ENCODE data around the gene IGSF21. TPM values are rescaled to one million over a fixed set of nuclear protein-coding genes. Genes with fewer than 3 reads are reported as not detected.

The IGSF21 gene
- total and polyA plus RNA-seq, 2 of the 8 experiments (the other 6 are each of a cell fraction or from before 2014, with no cell fraction given), result 22.5 to 28.5 TPM

- ChIA-PET POLR2A (ENCODE audit: partially characterized antibody) (no interaction called here), CTCF (ENCODE audit: partially characterized antibody) (interaction anchor here (0.7 to 3.0 kb wide), 5 partner anchors 8 to 335 kb away, joined by 3 to 16 read pairs (median 5); no protein-coding TSS in a partner anchor)
- Histone ChIP-seq H2AFZ (ENCODE audit: low read length) (no peak overlapping the region), H4K91ac (replicated peaks; ENCODE audit: insufficient read length, low read length) (no peak overlapping the region), H4K5ac (ENCODE audit: insufficient read length, low read depth, low read length) (no peak overlapping the region), H3K9me3 (ENCODE audit: insufficient read depth in 2 of 2, low read depth in 1 of 2, low read length in 1 of 2) (no peaks in the 10 kb centered on the region), H3K4ac (replicated peaks; ENCODE audit: insufficient read length, low read depth, low read length) (no peak overlapping the region), H3K4me1 (replicated peaks in 1 of 4; ENCODE audit: control insufficient read depth in 3 of 4, insufficient read depth in 4 of 4, low read length in 3 of 4) (peaks cover 3 to 12% (median 5%) of the 10 kb centered on the region in 4 experiments), H2BK120ac (replicated peaks; ENCODE audit: low read depth, low read length) (no peak overlapping the region), H3K79me2 (ENCODE audit: control insufficient read depth in 1 of 2, insufficient read depth in 2 of 2, low read length in 2 of 2) (no peaks in the 10 kb centered on the region), H3K23me2 (ENCODE audit: low read depth, low read length) (peaks cover 2% of the 10 kb centered on the region; the same call in 1 of the 2 replicates), H3K27me3 (replicated peaks in 1 of 4; ENCODE audit: control insufficient read depth in 3 of 4, extremely low read depth in 1 of 4, insufficient read depth in 3 of 4, low read length in 3 of 4) (peaks cover 0 to 3% (median 0%) of the 10 kb centered on the region in 4 experiments; a peak in 2 of 7 replicates), H3K36me3 (ENCODE audit: control insufficient read depth in 2 of 4, insufficient read depth in 4 of 4, low read length in 3 of 4) (no peaks in the 10 kb centered on the region), H2BK5ac (ENCODE audit: low read depth, low read length) (no peak overlapping the region), H3K18ac (ENCODE audit: extremely low read depth, low read length) (no peak overlapping the region), H4K8ac (ENCODE audit: extremely low read depth, insufficient read depth, low read length) (no peak overlapping the region), H3K9ac (replicated peaks in 1 of 4; ENCODE audit: extremely low read depth in 1 of 4, low read depth in 3 of 4, low read length in 3 of 4) (no peak overlapping the region), H3K4me3 (ENCODE audit: extremely low read depth in 1 of 4, insufficient read depth in 2 of 4, low read depth in 3 of 4, low read length in 4 of 4) (no peak overlapping the region), H3K4me2 (ENCODE audit: insufficient read depth in 1 of 2, low read depth in 2 of 2, low read length in 2 of 2) (no peak overlapping the region), H2BK12ac (ENCODE audit: low read depth, low read length) (no peak overlapping the region), H3K27ac (ENCODE audit: low read depth, low read length) (no peak overlapping the region), H4K20me1 (replicated peaks in 1 of 2; ENCODE audit: control insufficient read depth in 1 of 2, insufficient read depth in 2 of 2, low read length in 2 of 2) (peaks cover 0 to 4% of the 10 kb centered on the region in 2 experiments), H3K14ac (ENCODE audit: insufficient read length) (no peak overlapping the region), H2AK5ac (ENCODE audit: low read depth, low read length) (no peak overlapping the region), H2BK20ac (ENCODE audit: low read length) (no peak overlapping the region), H3K79me1 (ENCODE audit: low read depth, low read length) (no peaks in the 10 kb centered on the region), H3K23ac (ENCODE audit: insufficient read length) (no peak overlapping the region), H2BK15ac (ENCODE audit: low read length) (no peak overlapping the region), H3K56ac (replicated peaks; ENCODE audit: insufficient read length, low read depth, low read length) (no peak overlapping the region)
- DNase-seq (ENCODE audit: low read depth in 1 of 2, low spot score in 2 of 2) (no peak), FAIRE-seq (no peak)
- WGBS, 2 experiments (ENCODE audit: extremely low coverage in 1 of 2, insufficient coverage in 1 of 2, insufficient read length in 1 of 2, insufficient replicate concordance in 2 of 2, low coverage in 1 of 2, low lambda C conversion rate in 2 of 2, missing lambda C conversion rate in 1 of 2), result 86% methylated on average over 3 of the region's 3 CpGs; no CpG with 5 or more reads in 1 of the 2 experiments
- TF ChIP-seq CTCF (IDR thresholded peaks at IDR 0.05; ENCODE audit: control extremely low read depth in 1 of 3, insufficient read depth in 1 of 3, low read depth in 1 of 3, low read length in 3 of 3) (no peak), ASH2L (IDR thresholded peaks at IDR 0.05; ENCODE audit: low read length) (no peak), SIRT6 (IDR thresholded peaks at IDR 0.05; ENCODE audit: low read length) (no peak), SUZ12 (IDR thresholded peaks at IDR 0.05; ENCODE audit: low read length) (no peak), ATF3 (IDR thresholded peaks at IDR 0.05; ENCODE audit: insufficient read depth, low read depth, low read length) (no peak), CHD1 (IDR thresholded peaks at IDR 0.05; ENCODE audit: low read depth, low read length) (no peak), RAD21 (IDR thresholded peaks at IDR 0.05 in 1 of 2, conservative IDR thresholded peaks at IDR 0.05 in 1 of 2; ENCODE audit: low read depth in 2 of 2, low read length in 2 of 2) (no peak), POU5F1 (IDR thresholded peaks at IDR 0.05; ENCODE audit: low read depth, low read length) (no peak), BCL11A (IDR thresholded peaks at IDR 0.05; ENCODE audit: low read depth in 2 of 2, low read length in 2 of 2) (no peak), SP1 (IDR thresholded peaks at IDR 0.05; ENCODE audit: low read depth, low read length) (no peak), CBX5 (IDR thresholded peaks at IDR 0.05; ENCODE audit: low read depth, low read length) (no peak)
Measured at GRCh38 chr1:18257778-18258177, 150.2 kb downstream of the IGSF21 start.
